ENCODE data around the gene SGCB.

- TF ChIP-seq POLR2AphosphoS5 (IDR thresholded peaks at IDR 0.05; ENCODE audit: low read depth, low read length) (no peak), FOXP2 (optimal IDR thresholded peaks at IDR 0.05; ENCODE audit: borderline replicate concordance, extremely low read depth, extremely low read length, insufficient read depth) (no peak), TAF1 (IDR thresholded peaks at IDR 0.05; ENCODE audit: borderline replicate concordance, insufficient read depth, low read length) (no peak), REST (IDR thresholded peaks at IDR 0.05; ENCODE audit: insufficient read depth in 1 of 2, low read depth in 2 of 2, low read length in 2 of 2) (no peak), SIN3A (IDR thresholded peaks at IDR 0.05; ENCODE audit: borderline replicate concordance, insufficient read depth, low read length) (no peak)
Observed at GRCh38 chr4:52019936-52020657, 18.0 kb downstream of the SGCB start, which contains the start of gene LRRC66.

All from PFSK-1 (cell line).